Activated T-cell treated with anti-CD3 and anti-CD28 coated beads, Interleukin-2, amount 50 U/mL, for 24 hours (primary cell): ENCODE data around the gene DCLK1.

Experiments used
- DNase-seq: peaks from one replicate; pipeline ENCODE4 v3.0.0-alpha.2; 2020
- H3K27ac Mint-ChIP-seq: 2 replicates; pipeline ENCODE4 v1.8.0; 2020; ENCODE audit warnings: mild to moderate bottlenecking, mixed read lengths
- H3K27me3 Mint-ChIP-seq: 2 replicates; pipeline ENCODE4 v1.8.0; 2020; ENCODE audit warnings: mixed read lengths
- H3K36me3 Mint-ChIP-seq: 2 replicates; pipeline ENCODE4 v1.8.0; 2020; ENCODE audit warnings: low read depth, mixed read lengths
- H3K4me1 Mint-ChIP-seq: 2 replicates; pipeline ENCODE4 v1.8.0; 2020; ENCODE audit warnings: low read depth, mixed read lengths
- H3K4me3 Mint-ChIP-seq: 2 replicates; pipeline ENCODE4 v1.8.0; 2020; ENCODE audit warnings: mild to moderate bottlenecking, moderate library complexity, mixed read lengths
- H3K9me3 Mint-ChIP-seq: 2 replicates; pipeline ENCODE4 v1.8.0; 2020; ENCODE audit warnings: mixed read lengths

Gene DCLK1

DNA sequence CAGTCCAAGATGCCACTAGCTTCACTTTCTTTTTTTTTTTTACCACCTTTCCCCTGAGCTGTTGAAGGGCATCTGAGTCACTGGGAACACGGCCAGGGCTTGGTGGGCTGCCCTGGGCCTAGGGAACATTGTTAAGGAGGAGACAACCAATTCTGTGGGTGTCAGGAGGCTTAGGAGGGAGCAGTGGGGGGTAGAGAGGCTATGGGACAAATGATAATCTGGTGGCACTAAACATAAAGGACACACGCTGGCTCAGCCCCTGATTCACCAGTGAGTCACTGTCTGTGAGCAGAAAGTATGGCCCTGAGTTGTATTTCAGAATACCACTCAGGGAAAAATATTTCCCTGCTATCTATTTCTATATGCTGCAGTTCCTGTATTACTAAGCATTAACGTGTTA is 207.8 kb downstream of the DCLK1 start:
- Mint-ChIP-seq H3K4me3 (no peak overlapping the region), H3K27me3 (no peaks in the 10 kb centered on the region), H3K27ac (no peak overlapping the region), H3K36me3 (no peaks in the 10 kb centered on the region), H3K9me3 (peaks cover 4% of the 10 kb centered on the region), H3K4me1 (no peaks in the 10 kb centered on the region)
- DNase-seq: no peak

DNA sequence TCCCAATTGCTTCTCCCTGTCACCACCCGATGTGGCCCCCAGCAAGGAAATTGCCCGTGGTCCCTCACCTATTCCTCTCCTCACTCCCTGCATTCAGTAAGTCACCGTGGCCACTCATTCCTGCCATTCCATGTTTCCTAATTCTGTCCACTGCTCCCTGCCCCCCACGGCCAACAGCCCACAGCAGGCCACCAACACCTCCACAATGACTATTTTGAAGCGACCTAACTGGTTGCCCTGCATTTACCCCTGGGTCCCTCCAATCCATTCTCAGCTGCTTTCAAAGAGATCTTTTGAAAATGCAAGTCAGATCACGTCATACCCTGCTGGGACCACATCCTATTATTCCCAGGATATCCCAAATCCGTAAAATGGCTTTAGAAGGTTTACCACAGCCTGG is 210.4 kb downstream of the DCLK1 start:
- DNase-seq: no peak
- Mint-ChIP-seq H3K27ac (no peak overlapping the region), H3K9me3 (peaks cover 4% of the 10 kb centered on the region), H3K36me3 (no peaks in the 10 kb centered on the region), H3K4me1 (no peaks in the 10 kb centered on the region), H3K27me3 (no peaks in the 10 kb centered on the region), H3K4me3 (no peak overlapping the region)

GRCh38 chr13:35917942-35918645 is 213.1 kb downstream of the DCLK1 start:
- no peak overlapping the region for H3K27ac Mint-ChIP-seq
- H3K4me3 Mint-ChIP-seq: no peak overlapping the region
- DNase-seq: no peak
- peaks cover 4% of the 10 kb centered on the region for H3K9me3 Mint-ChIP-seq
- no peaks in the 10 kb centered on the region for H3K4me1 Mint-ChIP-seq
- H3K36me3 Mint-ChIP-seq: no peaks in the 10 kb centered on the region
- no peaks in the 10 kb centered on the region for H3K27me3 Mint-ChIP-seq

GRCh38 chr13:35917252-35917941 is 213.8 kb downstream of the DCLK1 start:
- DNase-seq: no peak
- Mint-ChIP-seq H3K9me3 (peaks cover 4% of the 10 kb centered on the region), H3K27me3 (no peaks in the 10 kb centered on the region), H3K4me1 (no peaks in the 10 kb centered on the region), H3K36me3 (no peaks in the 10 kb centered on the region), H3K27ac (no peak overlapping the region), H3K4me3 (no peak overlapping the region)

DNA sequence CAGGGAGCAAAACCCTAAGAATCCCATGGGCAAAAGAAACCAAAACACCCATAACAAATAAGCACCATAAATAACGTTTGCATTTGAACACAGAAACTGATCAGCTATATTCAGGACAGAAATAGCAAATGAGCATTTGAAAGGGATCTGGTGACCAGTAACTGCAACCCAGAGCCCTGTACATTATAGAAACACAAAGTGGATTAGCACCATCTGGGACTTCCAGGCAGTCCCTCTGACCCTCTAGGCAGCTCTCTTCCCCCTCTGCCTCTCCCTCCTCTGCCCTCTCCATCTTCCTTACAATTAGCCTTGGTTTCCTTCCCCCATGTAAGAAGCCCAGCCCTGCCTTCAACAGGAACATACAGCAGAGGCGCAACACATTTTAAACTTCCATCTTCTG is 215.0 kb downstream of the DCLK1 start:
- Mint-ChIP-seq H3K27ac (no peak overlapping the region), H3K4me3 (no peak overlapping the region), H3K9me3 (peaks cover 4% of the 10 kb centered on the region), H3K36me3 (no peaks in the 10 kb centered on the region), H3K4me1 (no peaks in the 10 kb centered on the region), H3K27me3 (no peaks in the 10 kb centered on the region)
- DNase-seq: no peak

GRCh38 chr13:35914662-35915061 is 216.5 kb downstream of the DCLK1 start:
- DNase-seq: no peak
- Mint-ChIP-seq H3K36me3 (no peaks in the 10 kb centered on the region), H3K27me3 (no peaks in the 10 kb centered on the region), H3K27ac (no peak overlapping the region), H3K4me3 (no peak overlapping the region), H3K9me3 (no peaks in the 10 kb centered on the region), H3K4me1 (no peaks in the 10 kb centered on the region)

DNA sequence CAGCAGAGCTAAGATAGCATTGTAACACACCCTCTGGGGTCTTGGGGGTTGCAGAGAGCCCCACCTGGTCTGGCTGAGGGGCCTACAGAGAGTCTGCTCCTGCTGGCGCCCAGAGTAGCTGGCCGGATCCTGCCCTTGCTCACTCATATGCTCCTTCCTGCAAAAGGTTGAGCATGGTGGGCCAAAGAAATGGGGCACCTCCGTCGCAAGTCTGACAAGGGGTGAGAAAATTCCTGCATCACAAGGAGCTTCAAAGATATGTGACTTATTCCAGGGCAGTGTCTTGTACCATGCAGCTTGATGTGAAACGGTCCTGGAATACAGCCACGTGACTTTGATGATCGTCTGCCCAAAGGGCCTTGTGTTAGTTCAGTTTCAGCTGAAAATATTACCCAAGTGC is 218.3 kb downstream of the DCLK1 start:
- Mint-ChIP-seq H3K27me3 (no peaks in the 10 kb centered on the region), H3K27ac (no peak overlapping the region), H3K36me3 (no peaks in the 10 kb centered on the region), H3K9me3 (no peaks in the 10 kb centered on the region), H3K4me1 (no peaks in the 10 kb centered on the region), H3K4me3 (no peak overlapping the region)
- DNase-seq: no peak

DNA sequence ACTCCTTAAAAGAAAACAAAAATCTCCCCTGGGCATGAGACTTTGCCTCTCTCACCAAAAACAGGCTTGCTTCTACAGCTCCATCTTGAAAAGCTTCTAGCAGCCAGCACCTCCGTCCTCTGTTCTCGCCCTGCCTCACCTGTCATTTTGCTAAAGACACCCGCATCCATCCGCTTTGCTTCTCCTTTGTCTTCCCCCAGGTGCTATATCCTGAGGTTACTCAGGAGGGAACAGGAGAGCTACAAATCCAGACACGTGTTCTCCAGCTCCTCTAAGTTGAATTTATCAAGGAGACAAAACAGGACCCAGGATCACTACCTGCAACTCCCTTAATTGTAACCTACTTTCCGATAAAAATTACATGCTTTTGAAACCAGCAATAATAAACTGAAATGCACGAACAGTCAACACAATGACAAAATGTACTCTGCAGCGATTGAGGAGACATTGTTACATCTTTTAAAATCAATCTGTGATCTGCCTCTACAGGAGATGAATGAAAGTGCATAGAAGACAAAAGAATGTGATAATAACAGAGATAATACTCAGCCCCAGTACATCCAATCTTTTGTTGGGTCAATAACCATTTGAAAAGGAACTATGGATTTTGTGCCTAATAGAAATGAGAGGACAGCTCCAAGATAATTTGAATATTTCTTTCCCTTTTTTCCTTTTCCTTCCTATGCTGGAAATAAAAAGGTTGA is 221.2 kb downstream of the DCLK1 start:
- Mint-ChIP-seq H3K36me3 (no peaks in the 10 kb centered on the region), H3K27me3 (no peaks in the 10 kb centered on the region), H3K4me1 (no peaks in the 10 kb centered on the region), H3K9me3 (no peaks in the 10 kb centered on the region), H3K4me3 (no peak overlapping the region), H3K27ac (no peak overlapping the region)
- DNase-seq: no peak

- Mint-ChIP-seq H3K27me3 (no peaks in the 10 kb centered on the region), H3K4me1 (no peaks in the 10 kb centered on the region), H3K36me3 (no peaks in the 10 kb centered on the region), H3K4me3 (no peak overlapping the region), H3K9me3 (no peaks in the 10 kb centered on the region), H3K27ac (no peak overlapping the region)
- DNase-seq: no peak
Measured at GRCh38 chr13:35909091-35909490, 222.1 kb downstream of the DCLK1 start.

DNA sequence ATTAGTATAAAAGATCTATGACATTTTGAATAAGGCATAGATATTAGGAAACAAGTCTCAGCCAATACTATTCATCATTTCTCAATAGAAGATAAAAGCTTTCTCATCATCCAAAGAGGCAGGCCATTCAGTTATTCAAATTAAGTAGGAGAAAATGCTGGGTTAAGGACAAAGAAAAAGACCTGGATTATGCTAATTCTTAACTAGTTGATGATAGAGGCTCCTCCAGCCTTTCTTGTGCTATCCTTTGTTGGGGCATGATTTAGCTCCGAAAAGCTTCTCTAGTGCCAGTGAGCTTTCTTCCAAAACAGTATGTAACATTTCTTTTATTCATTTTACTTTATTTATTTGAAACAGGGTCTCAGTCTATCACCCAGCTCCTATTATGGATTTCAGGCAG is 223.0 kb downstream of the DCLK1 start:
- no peak for DNase-seq
- H3K4me3 Mint-ChIP-seq: no peak overlapping the region
- no peaks in the 10 kb centered on the region for H3K4me1 Mint-ChIP-seq
- H3K36me3 Mint-ChIP-seq: no peaks in the 10 kb centered on the region
- H3K9me3 Mint-ChIP-seq: no peaks in the 10 kb centered on the region
- no peaks in the 10 kb centered on the region for H3K27me3 Mint-ChIP-seq
- H3K27ac Mint-ChIP-seq: no peak overlapping the region

GRCh38 chr13:35906636-35907035 is 224.5 kb downstream of the DCLK1 start:
- Mint-ChIP-seq H3K36me3 (no peaks in the 10 kb centered on the region), H3K4me3 (no peak overlapping the region), H3K27me3 (no peaks in the 10 kb centered on the region), H3K4me1 (no peaks in the 10 kb centered on the region), H3K9me3 (no peaks in the 10 kb centered on the region), H3K27ac (no peak overlapping the region)
- no peak for DNase-seq

GRCh38 chr13:35903075-35903474 is 228.1 kb downstream of the DCLK1 start:
- Mint-ChIP-seq H3K36me3 (no peaks in the 10 kb centered on the region), H3K9me3 (peaks cover 5% of the 10 kb centered on the region), H3K27me3 (no peaks in the 10 kb centered on the region), H3K27ac (no peak overlapping the region), H3K4me1 (no peaks in the 10 kb centered on the region), H3K4me3 (no peak overlapping the region)
- DNase-seq: no peak

DNA sequence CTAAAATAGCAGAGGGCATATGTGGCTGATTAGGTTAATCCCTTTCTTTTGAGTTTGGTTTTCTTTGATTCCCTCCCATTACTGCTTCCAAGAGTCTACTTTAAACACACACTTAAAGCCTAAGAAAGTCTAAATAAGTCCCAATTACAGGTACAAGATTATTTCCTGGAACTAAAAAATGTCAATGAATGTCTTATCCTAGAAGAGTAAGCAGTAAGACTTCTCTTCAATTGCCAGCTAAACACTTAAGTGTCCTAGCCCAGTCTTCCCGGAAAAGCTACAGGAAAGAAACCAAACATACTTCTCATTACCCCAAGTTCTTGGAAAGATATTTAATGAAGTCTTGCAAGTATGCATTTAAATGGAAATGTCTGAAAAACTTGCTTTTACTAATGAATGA is 233.1 kb downstream of the DCLK1 start:
- Mint-ChIP-seq H3K27ac (no peak overlapping the region), H3K36me3 (no peaks in the 10 kb centered on the region), H3K27me3 (no peaks in the 10 kb centered on the region), H3K4me3 (no peak overlapping the region), H3K4me1 (no peaks in the 10 kb centered on the region), H3K9me3 (peaks cover 5% of the 10 kb centered on the region)
- no peak for DNase-seq

- no peaks in the 10 kb centered on the region for H3K9me3 Mint-ChIP-seq
- H3K4me3 Mint-ChIP-seq: no peak overlapping the region
- H3K36me3 Mint-ChIP-seq: no peaks in the 10 kb centered on the region
- no peak for DNase-seq
- no peaks in the 10 kb centered on the region for H3K27me3 Mint-ChIP-seq
- no peaks in the 10 kb centered on the region for H3K4me1 Mint-ChIP-seq
- no peak overlapping the region for H3K27ac Mint-ChIP-seq
Measured at GRCh38 chr13:35894636-35895035, 236.5 kb downstream of the DCLK1 start.
